Stimulated activated memory B cell treated with anti-CD40 and anti-IgM and Interleukin-4, amounts not matched to agents 10 μg/mL and 1 μg/mL and 100 μg/mL, for 72 hours (primary cell): ENCODE measurements around the gene NUDC.

Source experiments
- ATAC-seq: fragments of 150-1000 bp; cut with Tn5 transposase; 2 replicates; pipeline ENCODE4 v1.10.0; 2021
- H3K27ac Mint-ChIP-seq: one replicate; pipeline ENCODE4 v1.8.0; 2022; ENCODE audit warnings: mild to moderate bottlenecking, mixed read lengths
- H3K27me3 Mint-ChIP-seq: one replicate; pipeline ENCODE4 v1.8.0; 2022; ENCODE audit warnings: mixed read lengths
- H3K36me3 Mint-ChIP-seq: one replicate; pipeline ENCODE4 v1.8.0; 2022; ENCODE audit warnings: mixed read lengths
- H3K4me1 Mint-ChIP-seq: one replicate; pipeline ENCODE4 v1.8.0; 2022; ENCODE audit warnings: mixed read lengths
- H3K4me3 Mint-ChIP-seq: one replicate; pipeline ENCODE4 v1.8.0; 2022; ENCODE audit warnings: mild to moderate bottlenecking, moderate library complexity, mixed read lengths
- H3K9me3 Mint-ChIP-seq: one replicate; pipeline ENCODE4 v1.8.0; 2022; ENCODE audit warnings: mixed read lengths

Gene NUDC

DNA sequence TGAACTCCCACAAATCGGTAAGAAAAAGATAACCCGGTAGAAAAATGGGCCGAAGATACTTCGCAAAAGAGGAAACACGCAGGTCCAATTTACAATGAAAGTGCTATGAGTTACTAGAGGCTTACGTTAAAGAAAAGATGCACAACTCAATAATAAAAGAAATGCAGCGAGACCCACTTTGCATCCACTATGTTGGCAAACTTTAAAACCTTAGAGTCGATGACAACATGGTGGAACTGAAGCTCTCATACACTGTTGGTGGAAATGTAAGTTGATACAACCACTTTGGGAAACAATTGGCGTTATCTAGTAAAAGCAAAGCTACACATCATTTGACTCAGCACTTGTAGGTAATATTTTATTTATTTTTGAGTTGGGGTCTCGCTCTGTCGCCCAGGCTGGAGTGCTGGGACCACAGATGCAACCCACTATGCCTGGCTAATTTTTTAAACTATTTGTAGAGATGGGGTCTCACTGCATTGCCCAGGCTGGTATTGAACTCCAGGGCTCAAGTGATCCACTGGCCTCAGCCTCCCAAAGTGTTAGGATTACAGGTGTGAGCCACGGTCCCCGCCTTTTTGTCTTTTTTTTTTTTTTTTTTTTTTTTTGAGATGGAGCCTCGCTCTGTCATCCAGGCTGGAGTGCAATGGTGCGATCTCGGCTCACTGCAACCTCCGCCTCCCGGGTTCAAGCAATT is 20.6 kb upstream of the NUDC start:
- Mint-ChIP-seq H3K9me3 (no peaks in the 10 kb centered on the region), H3K27ac (peak overlapping the region; percentile 99), H3K36me3 (peaks cover 15% of the 10 kb centered on the region), H3K27me3 (no peaks in the 10 kb centered on the region), H3K4me1 (peaks cover 26% of the 10 kb centered on the region), H3K4me3 (peak overlapping the region; percentile 94)
- no peak for ATAC-seq

DNA sequence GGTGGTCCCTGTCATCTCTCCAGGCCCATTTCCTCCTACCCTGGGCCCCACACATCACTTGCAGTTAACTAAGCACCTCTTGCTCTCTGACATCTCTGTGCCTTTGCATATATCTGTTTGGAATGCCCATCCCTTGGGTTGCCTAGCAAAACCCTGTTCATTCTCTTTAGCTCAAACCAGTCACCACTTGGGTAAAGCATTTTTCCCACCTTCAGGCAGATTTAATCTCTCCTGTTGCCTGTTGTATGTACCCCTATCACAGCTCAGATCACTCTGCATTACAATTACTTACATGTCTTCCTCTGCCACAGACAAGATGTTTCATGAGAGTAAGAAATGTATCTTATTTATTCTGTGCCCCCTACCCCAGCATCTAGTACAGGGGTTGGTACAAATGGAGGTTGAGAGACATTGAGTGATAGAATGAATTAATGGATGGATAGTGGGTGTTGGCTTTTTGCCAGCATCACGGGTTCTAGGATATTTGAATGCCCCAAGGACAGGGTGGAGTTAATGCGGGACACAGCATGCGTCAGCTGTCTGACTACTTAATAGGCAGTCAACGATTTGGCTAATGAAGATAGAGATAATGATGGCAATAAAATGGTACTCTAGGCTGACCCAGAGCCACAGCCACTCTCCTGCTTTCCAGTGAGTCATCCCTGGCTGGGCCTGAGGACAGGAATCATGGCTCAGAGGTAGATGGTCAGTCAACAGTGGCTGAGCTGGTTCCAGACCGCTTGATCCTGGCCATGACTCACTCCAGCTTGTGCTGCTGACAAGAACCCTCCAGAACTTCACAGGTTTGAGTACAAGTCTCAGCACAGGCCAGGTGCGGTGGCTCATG is 14.2 kb upstream of the NUDC start:
- Mint-ChIP-seq H3K36me3 (no peaks in the 10 kb centered on the region), H3K9me3 (no peaks in the 10 kb centered on the region), H3K27ac (no peak overlapping the region), H3K27me3 (peaks cover 8% of the 10 kb centered on the region), H3K4me1 (no peaks in the 10 kb centered on the region), H3K4me3 (no peak overlapping the region)
- no peak for ATAC-seq

DNA sequence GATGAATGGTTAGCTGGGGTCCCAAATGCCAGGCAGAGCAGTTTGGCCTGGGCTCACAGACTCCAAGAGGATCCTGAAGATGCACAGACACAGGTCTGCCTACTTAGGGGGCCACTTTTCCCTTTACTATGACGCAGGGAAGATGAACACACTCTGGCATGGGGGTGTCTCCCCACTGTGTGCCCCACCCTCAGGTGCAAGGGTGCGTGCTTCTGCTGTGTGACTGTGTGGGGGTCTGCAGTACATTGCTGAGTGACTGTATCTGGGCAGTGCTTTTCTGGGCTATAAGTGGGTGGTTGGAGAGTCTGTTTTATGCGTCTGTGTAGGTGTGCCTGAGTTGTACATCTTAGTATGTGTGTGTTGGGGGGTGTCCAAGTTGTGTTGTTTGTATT is 11.6 kb upstream of the NUDC start:
- H3K36me3 Mint-ChIP-seq = no peaks in the 10 kb centered on the region
- H3K4me3 Mint-ChIP-seq = no peak overlapping the region
- H3K27me3 Mint-ChIP-seq = peaks cover 8% of the 10 kb centered on the region
- no peaks in the 10 kb centered on the region for H3K4me1 Mint-ChIP-seq
- ATAC-seq = no peak
- no peaks in the 10 kb centered on the region for H3K9me3 Mint-ChIP-seq
- H3K27ac Mint-ChIP-seq = no peak overlapping the region

DNA sequence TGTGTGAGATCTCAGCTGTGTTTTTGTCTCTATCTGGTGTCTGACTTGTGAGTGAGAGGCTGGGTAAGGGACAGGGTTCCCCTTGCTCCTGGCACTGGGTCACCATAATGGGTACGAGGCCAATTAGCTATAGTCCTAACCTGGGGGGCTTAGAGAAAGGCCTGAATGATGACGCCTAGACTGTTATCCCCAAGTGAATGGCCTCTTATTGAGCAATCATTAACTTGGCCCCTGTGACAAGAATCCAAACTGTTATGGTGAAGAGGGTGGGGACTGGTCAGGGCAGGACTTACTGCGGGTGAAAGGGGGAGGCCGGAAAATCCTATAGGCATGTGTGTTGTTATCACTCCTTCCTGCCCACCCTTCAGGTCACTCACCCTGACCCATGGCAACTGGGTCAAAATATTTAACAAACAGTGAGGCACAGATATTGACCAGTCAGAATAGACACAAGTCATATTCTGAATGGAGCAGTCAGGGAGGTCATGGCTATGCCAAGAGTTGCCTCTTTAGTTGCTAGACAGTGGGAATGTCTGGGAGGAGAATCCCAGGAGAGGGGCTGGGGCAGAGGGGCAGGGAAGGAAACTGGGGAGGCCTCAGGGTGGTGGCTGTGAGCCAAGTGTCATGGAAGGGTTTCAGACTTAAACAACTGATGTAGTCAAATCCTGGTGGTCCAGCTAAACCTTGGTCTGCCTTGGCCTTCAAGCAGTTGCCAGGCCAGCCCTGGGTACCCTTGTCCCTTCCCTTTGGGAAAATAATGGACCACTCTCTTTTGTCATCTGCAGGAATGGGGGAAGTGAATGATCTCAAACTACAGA is 11.0 kb upstream of the NUDC start:
- Mint-ChIP-seq H3K36me3 (no peaks in the 10 kb centered on the region), H3K27ac (no peak overlapping the region), H3K27me3 (peaks cover 8% of the 10 kb centered on the region), H3K4me3 (no peak overlapping the region), H3K9me3 (no peaks in the 10 kb centered on the region), H3K4me1 (no peaks in the 10 kb centered on the region)
- no peak for ATAC-seq

DNA sequence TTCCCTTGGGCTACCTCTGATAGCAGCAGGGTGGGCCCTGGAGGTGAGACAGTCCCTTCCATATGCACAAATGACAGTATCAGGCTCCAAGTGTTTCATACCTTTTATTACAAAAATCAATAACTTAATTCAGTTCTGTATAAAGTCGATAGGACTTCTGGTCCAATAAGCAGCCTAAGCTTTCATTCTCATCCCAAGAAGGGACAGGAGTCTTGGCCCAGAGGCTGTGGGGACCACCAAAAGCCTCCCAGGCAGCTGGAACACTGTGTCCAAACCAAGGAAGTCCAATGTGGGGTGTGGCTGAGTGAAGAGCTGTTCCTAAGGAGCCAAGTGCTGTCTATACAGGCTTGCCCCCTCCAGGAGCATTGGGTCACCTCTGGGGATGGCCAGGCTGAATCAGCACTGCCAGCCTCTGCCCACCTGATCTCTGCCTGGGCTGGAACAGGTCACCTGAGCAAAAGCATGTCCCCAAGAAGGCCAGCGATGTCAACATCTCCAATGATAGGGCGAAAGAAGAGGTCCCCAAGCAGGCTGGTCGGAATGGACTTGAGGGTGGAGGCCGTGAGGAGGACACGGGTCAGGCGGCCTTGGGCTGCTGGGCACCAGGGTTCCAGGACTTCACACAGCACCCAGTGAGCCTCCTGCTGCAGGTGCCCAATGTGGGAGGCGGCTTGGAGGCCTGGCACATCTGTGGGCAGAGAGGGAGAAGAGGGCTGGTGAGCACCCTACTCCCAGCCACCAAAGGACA is 10.0 kb upstream of the NUDC start:
- Mint-ChIP-seq H3K4me1 (no peaks in the 10 kb centered on the region), H3K27me3 (peaks cover 8% of the 10 kb centered on the region), H3K36me3 (no peaks in the 10 kb centered on the region), H3K27ac (no peak overlapping the region), H3K4me3 (no peak overlapping the region), H3K9me3 (no peaks in the 10 kb centered on the region)
- no peak for ATAC-seq

DNA sequence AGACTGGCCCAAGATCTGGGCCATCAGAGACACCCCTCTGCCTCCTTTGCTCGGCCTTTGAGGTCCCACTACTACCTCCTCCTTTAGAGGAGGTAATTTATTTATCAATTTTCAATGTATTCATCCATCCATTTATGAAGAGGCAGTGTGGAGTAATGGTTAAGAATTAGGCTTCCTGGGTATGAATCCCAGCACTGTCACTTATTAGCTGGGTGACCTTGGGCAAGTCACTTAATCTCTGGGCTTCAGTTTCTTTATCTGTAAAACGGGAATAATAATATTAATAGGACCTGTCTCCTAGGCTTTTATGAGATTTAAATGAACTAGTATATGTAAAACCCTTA is 9.4 kb upstream of the NUDC start:
- H3K36me3 Mint-ChIP-seq = no peaks in the 10 kb centered on the region
- H3K4me3 Mint-ChIP-seq = no peak overlapping the region
- ATAC-seq = no peak
- H3K27me3 Mint-ChIP-seq = peaks cover 8% of the 10 kb centered on the region
- no peak overlapping the region for H3K27ac Mint-ChIP-seq
- no peaks in the 10 kb centered on the region for H3K4me1 Mint-ChIP-seq
- no peaks in the 10 kb centered on the region for H3K9me3 Mint-ChIP-seq

DNA sequence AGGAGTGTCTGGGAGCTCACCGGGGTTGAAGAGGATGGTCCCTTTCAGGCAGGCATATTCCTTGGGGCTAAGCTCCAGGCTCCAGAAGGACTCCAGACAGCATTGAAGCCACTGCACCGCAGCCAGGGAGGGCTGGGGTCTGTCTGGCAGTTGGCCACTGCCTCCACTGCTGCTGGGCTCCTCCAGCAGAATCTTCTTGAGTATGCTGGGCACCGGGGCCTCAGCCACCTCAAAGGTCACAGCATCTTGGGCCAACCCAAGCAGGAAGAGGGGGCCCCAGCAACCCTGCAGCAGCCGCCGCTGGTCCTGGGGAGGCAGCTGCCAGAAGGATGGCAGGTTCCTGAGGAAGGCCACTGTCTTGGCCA is 8.2 kb upstream of the NUDC start:
- Mint-ChIP-seq H3K27me3 (peaks cover 8% of the 10 kb centered on the region), H3K36me3 (no peaks in the 10 kb centered on the region), H3K9me3 (no peaks in the 10 kb centered on the region), H3K27ac (no peak overlapping the region), H3K4me3 (no peak overlapping the region), H3K4me1 (no peaks in the 10 kb centered on the region)
- no peak for ATAC-seq

DNA sequence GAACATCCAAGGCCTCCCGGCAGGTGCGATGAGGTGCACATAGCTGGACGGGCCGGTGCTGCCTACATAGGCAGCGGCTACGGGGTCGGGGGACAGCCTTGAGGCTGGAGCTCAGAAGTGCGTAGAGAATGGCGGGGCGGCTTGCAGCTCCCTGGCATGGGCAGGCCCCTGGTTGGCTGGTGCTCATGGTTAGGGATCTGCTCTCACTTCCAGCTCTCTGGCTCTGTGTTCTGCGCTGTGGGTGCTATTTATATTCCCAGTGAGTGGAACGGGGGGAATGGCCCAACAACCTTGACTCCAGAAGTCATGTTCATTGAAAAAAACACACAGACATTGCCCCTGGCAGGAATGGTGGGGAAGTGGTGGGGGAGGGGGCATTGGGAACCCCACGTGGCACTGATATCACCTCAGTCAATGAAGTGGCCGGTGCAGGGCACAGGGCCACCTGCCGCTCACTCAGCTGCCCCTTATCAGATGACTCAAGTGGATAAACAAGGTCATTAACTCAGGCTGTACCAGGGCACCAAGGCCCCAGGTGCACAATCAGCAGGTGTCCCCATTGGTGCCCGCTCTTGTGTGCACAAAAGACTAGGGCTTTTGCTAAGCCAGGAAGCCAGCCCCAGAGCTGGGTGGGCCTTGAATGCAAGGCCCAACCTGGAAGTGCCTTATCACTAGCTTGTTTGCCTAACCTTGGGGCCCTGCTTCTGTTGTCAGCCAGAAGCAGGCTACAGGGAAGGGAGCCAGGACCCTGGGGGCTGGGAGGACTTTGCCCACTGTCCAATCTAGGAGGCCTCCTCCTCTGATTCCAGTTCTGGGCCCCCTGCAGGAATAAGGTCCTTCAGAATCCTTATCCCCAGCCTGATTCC is 7.6 kb upstream of the NUDC start, which contains the start of gene NR0B2:
NR0B2 (minus strand) TSS at position 222 of the 866 bp plus-strand sequence; CDS start at position 187, 35 bp downstream.
- Mint-ChIP-seq H3K27ac (no peak within 1 kb of the TSS), H3K27me3 (peaks cover 7% of the 10 kb centered on the region), H3K4me3 (no peak within 1 kb of the TSS), H3K4me1 (no peaks in the 10 kb centered on the region), H3K9me3 (no peaks in the 10 kb centered on the region), H3K36me3 (no peaks in the 10 kb centered on the region)
- no peak for ATAC-seq

DNA sequence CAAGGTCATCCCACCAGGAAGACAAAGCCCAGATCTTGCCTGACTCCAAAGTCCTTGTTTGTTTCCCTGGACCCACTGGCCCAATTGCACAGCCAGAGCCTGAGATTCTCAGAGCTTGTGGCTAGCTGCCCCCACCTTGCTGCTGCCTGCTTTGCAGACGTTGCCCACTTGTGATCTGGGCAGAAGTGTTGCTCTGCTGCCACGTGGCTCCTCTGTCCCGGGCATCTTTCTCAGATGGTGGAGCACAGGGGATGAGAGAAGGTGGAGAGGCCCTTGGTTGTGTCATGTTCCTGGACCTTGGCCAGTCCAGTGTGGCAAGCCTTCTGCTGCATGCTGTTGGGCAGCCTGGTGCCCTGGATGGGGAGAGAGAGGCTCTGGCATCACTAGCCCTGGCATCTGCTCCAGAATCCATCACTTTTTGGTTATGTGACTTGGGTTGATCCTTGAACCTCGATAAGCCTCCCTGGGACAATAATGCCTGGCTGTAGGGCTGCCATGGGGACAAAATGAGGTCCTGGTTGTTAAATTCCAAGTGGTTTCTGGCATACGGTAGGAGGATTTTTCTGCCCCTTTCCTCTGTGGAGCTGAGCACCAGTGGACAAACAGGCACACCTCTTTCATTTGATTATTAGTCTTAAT is 6.2 kb upstream of the NUDC start:
- H3K27ac Mint-ChIP-seq = no peak overlapping the region
- H3K36me3 Mint-ChIP-seq = no peaks in the 10 kb centered on the region
- H3K27me3 Mint-ChIP-seq = no peaks in the 10 kb centered on the region
- no peak overlapping the region for H3K4me3 Mint-ChIP-seq
- H3K4me1 Mint-ChIP-seq = peaks cover 1% of the 10 kb centered on the region
- no peak for ATAC-seq
- H3K9me3 Mint-ChIP-seq = no peaks in the 10 kb centered on the region

DNA sequence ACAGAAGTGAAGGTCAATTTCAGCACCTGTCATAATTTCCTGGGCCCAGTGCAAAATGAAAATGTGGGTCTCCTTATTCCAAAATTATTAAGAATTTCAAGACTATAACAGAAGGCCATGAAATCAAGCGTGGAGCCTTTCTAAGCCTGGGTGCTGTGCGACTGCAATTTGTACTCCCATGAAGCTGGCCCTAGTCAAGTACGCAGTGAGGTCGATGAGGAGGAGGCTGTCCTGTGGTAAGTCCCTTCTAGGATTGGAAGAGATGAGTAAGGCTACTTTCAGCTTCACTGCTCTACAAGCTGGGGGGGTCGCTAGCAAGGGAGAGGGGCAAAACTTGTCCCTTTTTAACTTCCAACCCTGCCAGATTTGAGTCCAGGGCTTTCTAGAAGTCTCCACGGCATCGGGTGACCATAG is 410 bp upstream of the NUDC start:
- H3K9me3 Mint-ChIP-seq = no peaks in the 10 kb centered on the region
- peak overlapping the region; percentile 96 for H3K4me3 Mint-ChIP-seq
- H3K27me3 Mint-ChIP-seq = no peaks in the 10 kb centered on the region
- peak; percentile 59 for ATAC-seq
- no peaks in the 10 kb centered on the region for H3K36me3 Mint-ChIP-seq
- peak overlapping the region; percentile 87 for H3K27ac Mint-ChIP-seq
- H3K4me1 Mint-ChIP-seq = peaks cover 23% of the 10 kb centered on the region

DNA sequence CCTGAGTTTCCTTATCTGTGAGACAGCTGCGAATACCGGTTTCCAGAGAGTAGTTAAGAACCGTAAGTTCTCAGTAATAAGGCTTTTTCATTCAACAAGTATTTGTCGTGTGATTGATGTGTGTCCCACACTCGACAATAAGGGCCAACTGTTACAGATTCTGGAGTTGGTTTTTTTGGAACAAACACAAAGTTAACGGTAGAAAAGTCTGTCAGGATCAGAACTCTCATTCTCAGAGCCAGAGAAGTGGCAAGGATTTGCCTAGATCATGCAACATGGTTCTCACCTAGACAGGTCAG is 837 bp downstream of the NUDC start:
- Mint-ChIP-seq H3K27ac (peak overlapping the region; percentile 87), H3K27me3 (no peaks in the 10 kb centered on the region), H3K4me1 (peaks cover 31% of the 10 kb centered on the region), H3K9me3 (no peaks in the 10 kb centered on the region), H3K4me3 (peak overlapping the region; percentile 96), H3K36me3 (peaks cover 9% of the 10 kb centered on the region)
- ATAC-seq = no peak

DNA sequence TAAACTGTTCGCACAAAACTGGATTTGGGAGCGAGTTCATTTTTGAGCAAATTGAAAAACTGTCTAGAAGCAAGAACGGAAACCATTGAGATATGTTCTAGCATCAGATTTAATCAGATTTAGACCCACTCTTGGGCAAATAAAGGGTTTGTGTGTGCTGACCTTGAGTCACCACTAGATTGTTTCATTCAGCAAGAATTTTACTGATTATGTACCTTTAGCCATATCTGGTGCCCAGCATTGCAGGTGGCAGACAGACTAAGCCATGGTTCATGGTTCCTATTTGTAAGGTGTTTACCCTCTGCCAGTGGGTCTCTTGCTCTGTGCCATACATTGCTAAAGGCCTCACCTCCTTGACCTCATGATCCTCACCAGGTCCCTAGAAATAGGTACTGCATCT is 1.4 kb downstream of the NUDC start:
- no peak for ATAC-seq
- H3K4me1 Mint-ChIP-seq = peaks cover 31% of the 10 kb centered on the region
- H3K36me3 Mint-ChIP-seq = peaks cover 14% of the 10 kb centered on the region
- H3K27me3 Mint-ChIP-seq = no peaks in the 10 kb centered on the region
- H3K9me3 Mint-ChIP-seq = no peaks in the 10 kb centered on the region
- peak overlapping the region; percentile 87 for H3K27ac Mint-ChIP-seq
- peak overlapping the region; percentile 96 for H3K4me3 Mint-ChIP-seq

DNA sequence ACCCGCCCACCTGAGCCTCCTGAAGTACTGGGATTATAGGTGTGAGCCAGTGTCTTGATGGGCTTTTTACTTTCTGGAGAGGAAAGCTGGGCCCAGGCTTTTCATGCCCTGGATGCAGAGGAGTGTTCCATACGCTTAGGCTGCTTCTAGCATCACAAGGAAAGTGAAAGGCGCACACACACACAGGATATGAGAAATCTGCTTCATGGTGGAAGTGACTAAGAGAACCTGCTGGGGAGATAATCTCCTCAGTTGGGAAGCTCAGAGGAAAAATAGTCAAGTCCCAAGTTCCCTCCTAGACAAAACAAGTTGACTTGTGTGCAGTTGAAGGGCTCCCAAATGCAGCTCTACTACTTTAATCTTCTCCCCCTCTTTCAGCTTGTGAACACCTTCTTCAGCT is 2.2 kb downstream of the NUDC start:
- ATAC-seq = no peak
- Mint-ChIP-seq H3K4me3 (peak overlapping the region; percentile 96), H3K27me3 (no peaks in the 10 kb centered on the region), H3K4me1 (peaks cover 31% of the 10 kb centered on the region), H3K27ac (no peak overlapping the region), H3K9me3 (no peaks in the 10 kb centered on the region), H3K36me3 (peaks cover 22% of the 10 kb centered on the region)

DNA sequence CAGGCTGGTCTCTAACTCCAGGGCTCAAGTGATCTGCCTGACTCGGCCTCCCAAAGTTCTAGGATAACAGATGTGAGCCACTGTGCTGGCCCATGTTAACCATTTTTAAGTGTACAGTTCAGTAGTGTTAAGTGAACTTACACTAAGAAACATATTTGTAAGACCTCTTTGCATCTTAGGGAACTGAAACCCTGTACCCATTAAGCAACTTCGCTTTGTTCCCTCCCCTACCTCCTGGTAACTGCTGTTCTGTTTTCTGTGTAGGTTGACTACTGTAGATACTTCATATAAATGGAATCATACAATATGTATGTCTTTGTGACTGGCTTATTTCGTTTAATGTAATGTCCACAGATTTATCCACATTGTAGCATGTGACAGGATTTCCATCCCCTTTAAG is 11.0 kb downstream of the NUDC start:
- peak; percentile 94 for ATAC-seq
- Mint-ChIP-seq H3K27me3 (no peaks in the 10 kb centered on the region), H3K9me3 (no peaks in the 10 kb centered on the region), H3K36me3 (peaks cover 33% of the 10 kb centered on the region), H3K27ac (peak overlapping the region; percentile 46), H3K4me3 (peak overlapping the region; percentile 26), H3K4me1 (peaks cover 12% of the 10 kb centered on the region)
